GM19043 (cell line): ENCODE data around the gene TMEM218.

Experiments used
- ATAC-seq: cut with Tn5 transposase; IDR thresholded peaks from one replicate; pipeline ENCODE4 v1.9.1; 2021; ENCODE audit warnings: low read depth; ENCODE audit not compliant: unreplicated experiment

The TMEM218 gene

DNA sequence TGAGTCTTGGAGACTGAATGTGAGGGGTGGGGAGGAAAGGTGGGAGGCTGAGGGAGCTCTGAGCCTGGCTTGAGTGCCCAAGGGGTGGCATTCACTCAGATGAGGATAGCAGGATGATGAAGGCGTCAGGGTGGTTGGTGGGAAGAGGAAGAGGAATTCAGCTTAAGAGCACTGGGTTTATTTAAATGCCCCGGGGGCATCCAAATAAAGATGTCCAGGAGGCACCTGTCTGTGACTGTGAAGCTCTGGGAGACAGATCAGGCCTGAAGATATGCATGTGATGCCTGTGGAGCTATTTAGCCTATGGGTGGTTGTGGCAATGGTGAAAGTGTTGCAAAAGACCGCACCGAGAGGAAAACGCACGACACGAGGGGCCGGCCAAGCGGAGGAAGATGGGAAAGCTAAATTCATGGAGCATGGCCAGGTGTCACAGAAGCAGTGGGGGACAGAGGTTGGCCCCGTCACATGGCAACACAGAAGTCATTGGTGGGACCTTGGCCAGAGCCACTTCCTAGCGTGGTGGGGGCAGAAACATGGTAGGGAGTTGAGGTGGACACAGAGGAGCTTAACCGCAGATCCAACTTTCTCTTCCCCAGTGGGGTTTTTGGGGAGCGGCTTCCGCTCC, 32.8 kb downstream of the TMEM218 start:
- no peak for ATAC-seq

DNA sequence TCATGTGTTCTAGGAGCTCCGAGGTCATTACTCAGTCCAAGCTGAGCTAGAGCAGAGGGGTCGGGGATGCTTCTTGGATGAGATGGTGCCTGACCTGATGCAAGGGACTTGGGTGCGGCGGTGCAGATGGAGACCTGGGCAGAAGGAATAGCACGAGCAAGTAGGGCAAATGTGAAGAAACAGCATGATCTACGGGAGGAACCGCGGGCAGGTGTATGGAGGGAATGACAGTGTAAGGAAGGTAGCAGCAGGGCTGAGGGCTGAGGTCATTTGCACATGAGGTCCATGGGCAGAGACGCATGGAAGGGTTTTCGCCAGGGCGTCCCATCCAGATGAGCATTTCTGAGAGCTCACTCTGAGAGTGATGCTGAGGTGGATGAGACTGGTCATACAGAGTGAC, 33.4 kb downstream of the TMEM218 start:
- no peak for ATAC-seq

DNA sequence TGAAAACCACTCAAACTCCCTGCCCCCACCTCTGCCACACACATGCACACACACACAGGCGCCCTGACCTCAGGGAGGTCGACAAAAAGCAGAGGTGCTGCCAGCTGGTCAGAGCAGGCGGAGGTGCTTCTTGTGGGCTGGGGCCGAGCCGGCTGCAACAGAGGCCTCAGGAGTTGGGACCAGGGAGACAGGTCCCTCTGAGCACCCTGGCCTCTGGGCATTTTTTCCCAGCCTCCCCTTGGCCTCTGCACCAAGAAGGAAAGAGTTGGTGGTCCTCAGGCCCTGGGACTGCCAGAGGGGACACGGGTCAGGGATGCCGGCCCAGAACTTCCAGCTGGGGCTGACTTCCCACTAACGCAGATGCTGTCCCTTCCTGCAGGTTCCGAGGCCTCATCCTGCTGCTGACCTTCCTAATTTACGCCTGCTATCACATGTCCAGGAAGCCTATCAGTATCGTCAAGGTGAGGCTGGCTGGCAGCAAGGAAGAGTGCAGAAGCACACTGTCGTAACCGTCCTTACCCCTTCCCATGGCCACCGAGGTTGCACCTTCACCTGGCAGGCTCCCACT, 35.0 kb downstream of the TMEM218 start:
- no peak for ATAC-seq

DNA sequence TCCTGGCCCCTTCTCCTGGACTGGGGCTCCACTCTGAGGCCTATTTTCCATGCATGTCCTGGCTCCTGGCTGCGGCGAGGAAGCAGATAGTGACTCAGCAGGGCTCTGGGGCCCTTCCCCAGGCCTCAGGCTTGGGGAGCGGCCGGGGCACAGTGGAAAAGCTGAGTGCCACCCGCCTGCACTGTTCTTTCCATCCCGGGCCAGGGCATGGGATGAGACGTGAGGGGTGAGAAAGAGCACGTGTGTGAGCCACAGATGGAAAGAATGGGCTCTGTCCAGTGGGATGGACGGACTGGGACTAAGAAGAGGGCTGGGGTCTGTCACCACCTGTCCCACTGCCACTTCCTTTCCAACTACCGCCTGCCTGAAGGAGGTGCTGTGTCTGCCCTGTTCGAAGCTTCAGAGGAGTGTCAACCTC, 35.5 kb downstream of the TMEM218 start:
- no peak for ATAC-seq

DNA sequence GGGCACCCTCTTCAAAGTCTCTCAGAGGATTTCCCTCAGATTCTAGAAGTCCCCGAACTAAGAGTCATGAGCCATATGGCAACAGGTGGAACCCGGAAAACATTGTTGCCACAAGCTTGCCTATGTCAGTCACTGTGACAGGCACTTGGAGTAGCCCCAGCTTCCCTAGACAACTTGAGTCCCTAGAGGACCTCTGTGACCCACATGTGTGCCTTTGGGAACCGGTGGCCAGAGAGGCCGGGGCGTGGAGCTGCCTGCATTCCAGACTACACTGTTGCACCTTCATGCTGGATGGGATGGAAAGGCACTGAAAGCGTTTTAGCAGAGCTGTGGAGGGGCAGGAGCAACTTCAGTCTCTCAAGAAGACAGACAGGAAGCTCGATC, 36.2 kb downstream of the TMEM218 start:
- no peak for ATAC-seq

DNA sequence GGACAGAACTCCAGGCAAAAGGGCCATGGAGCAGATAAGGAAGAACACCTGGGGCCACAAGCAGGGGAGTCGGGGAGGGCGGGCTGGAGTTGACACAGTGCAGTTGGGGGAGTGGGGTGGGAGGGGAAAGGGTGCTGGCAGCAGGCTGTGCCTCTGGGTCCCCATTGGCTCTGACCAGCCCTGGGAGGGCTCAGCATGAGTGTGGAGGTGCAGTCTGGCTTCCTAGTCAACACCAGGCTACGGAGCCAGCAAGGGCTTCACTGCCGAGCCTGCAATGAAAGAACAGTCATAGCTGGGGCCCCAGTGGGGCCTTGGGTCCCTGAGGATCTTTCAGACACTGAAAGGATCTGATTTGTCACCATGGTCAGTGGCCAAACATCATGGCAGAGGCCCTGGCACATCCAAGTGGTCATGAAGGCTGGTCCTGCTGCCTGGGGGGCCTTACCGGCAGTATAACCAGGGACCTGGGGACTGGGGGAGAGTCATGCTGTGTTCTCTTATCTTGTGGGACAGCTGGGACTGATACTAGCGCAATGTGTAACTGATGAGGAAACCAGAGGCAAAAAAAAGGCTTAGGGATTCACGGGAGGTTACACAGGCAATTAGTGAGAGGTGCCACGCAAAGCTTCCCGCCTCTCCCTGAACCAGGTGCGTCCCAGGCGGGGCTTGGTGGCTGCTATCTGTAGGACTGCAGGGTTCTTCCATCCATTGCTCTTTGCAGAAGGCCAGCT, 36.8 kb downstream of the TMEM218 start:
- no peak for ATAC-seq

DNA sequence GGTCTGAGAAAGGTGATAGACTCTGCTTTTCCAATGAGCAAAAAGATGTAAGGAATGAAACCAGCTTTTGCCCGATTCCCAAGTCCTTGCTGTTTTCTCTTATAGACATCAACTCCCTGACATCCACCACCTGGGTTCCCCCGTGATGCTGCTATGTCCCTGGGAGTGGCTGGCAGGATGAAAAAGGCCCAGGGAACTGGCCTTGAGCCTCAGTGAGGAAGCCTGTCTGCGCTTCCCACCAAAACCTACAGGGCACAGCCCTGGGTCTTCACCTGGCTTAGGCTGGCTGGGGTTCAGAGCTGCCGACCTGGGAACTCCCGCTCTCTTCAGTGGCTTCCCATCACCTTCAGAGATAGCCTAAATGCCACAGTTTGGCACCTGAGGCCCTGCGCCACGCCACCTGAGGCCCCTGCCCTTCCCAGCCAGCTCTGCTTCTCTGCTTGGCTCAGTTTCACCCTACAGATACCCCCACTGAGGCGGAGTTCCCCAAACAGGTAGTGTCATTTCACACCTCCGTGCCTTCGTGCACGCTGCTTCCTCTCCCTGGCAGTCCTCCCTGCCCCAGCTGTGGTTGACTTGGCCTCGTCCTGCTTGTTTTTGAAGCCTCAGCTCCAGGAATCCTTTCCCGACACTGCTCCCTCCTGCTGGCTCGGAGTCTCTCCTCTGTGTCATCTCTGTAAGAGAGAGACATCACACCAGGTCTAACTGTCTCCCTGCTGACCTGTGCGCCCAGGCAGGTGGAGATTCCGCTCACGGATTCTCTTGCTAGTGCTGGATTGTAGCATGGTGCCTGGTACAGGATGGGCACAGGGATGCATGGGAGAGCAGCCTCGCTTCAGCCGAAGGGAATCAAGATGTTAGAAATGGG, 37.6 kb downstream of the TMEM218 start:
- no peak for ATAC-seq

DNA sequence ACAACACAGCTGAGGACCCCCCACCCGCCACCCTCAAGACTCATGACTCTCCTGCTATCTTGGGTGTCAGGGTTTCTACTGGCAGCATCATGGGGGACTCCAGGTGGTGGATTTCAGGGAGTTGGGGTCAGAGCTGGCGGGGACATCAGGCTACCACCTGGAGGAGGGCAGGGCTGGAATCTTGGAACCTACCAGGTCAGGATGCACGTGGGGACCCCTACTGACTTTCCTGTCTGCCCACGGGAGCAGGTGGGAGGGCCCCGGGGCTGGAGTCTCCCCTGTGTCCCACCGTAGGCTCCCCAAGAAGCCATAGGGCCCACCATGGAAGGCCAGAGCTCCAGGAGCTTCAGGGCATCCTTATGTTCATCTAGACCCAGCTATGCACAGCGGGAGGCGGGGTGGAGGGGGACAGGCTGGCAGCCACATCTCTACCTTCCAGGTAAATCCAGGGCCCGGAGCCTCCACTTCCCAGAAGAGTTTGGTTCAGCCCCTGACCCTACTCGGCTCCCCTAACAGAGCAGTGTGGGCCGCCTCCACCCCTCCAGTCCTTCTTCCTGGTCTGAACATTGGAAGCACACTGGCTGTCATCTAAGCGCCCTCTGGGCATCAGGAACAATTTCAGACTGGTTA, 38.4 kb downstream of the TMEM218 start:
- ATAC-seq: no peak

DNA sequence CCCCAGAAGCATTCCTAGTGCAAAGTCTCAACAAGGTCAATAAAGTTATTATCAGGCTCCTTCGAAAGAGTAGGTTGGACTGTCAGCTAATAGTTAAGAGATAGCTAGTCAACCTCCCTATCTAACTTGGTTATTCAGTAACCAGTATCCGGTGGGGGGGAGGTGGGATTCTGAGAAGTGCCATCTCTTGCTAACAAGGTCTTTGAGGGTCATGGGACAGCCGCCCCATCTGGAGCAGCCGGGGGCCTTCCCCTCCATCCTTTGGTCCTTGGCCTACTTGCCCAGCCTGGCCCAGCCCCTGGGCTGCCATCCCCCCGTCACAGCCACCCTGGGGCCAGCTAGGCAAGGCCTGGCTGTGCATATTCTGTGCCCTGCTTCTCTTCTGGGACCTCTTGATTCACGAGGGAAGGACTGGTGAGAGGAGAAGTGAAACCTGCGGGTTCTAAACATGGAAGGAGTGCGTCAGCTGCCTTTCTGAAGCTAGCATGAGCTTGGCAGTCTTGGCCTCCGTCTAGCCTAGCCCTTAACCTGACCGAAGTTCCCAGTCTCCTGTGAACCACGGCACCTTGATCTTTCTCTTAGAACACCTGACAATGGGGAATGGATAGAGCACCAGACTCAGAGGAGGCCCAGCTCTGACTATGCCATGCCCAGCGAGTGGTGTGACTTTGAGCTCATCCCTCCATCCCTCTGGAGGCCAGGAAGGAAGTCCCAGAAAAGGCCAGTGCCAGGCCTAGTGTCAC, 39.0 kb downstream of the TMEM218 start:
- ATAC-seq: peak; percentile 69

DNA sequence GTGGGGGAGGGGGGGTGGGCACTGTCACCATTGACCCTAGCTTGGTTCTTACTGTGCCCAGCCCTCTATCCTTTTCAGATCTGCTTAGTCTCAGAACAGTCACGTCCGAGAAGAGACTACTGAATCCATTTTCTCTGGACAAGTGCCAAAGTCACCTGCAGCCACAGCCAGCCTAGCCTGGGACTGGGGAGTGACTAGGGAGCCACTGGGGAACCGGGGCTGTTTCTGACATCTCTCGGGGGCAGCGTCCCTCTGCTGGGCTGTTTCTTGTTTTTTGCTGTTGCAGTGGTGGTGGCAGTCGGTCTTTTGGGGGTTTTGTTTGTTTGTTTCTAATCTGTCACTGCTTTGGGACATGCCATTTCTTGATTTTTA, 39.6 kb downstream of the TMEM218 start:
- ATAC-seq: no peak

DNA sequence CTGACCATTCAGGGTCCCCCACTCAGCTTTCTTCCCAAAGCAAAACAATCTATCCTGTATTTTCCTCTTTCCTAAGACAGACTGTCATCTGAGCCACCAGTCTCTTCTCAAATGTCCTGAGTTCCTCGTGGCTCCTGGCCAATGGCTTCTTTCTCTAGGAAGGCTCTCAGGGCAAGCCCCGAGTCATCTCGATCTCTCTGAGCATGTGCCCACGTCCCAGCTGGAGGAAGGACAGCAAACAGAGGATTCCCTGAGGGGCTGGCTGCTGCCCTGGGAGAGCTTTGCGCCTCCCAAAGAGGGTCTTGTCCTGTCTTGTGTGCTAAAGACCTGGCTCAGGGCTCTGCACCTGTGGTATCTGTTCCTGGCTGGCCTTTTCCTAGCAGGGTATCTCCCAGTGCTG, 40.0 kb downstream of the TMEM218 start:
- ATAC-seq: no peak

DNA sequence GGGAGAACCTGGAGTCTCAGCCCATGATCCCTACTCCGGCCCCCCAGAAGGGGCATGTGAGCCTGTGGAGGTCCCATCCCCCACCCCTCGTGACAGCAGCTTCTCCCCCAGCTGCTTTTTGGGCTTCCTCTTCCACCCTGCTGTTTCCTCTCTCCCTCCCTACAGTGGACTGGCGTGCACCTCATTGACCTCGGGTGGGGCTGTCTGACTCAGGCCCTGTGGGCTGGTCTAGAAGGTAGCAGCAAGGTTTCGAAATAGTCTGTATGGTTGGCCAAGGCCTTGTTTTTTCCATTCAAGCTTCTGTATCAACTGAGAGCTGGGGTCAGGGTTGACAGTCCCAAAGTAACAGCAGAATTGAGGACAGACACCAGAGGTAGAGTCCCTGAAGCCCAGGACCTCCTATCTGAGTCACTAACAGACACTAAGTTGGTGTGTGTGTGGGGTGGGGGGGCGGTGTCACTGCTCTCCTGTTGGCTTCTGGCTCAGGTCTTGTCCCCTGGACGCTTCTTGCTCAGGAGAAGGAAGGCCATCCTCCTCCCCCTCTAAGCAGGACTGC, 40.6 kb downstream of the TMEM218 start:
- peak; percentile 64 for ATAC-seq

DNA sequence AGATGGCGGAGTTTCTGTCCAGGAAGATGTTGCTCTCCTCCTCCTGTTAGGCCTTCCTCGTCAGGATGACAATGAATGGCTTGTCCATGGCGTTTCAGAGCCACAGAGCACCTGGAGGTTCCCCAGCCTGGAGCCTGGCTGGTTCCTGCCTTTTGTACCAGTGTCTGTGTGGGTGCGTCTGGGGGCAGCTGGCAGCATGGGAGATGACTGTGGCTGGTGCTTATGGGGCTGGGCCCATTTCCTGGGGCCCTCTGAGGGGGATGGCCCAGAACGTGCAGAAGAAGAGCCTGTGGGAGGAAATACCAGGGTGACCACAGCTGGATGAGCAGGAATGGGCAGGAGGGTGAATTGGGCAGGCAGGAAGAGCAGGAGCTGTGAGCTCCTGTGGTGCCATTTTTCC, 41.6 kb downstream of the TMEM218 start:
- ATAC-seq: no peak

DNA sequence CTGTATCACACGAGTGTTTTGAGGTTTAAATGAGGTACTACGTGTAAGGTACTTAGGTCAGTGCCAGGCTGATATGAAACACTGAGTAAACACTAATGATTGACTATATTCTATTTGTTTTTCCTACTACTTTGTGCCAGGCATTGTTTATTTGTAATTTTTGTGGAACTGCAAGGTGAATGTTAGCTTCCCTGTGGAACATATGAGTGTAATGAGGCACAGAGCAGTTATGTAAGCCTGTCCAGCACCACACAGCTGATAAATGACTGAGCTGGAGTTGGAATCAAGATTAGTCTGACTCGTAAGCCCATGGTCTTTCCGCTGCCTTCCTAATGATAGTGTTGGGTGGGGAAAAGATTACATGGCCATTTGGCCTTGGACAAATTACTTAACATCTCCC, 42.4 kb downstream of the TMEM218 start:
- ATAC-seq: no peak

DNA sequence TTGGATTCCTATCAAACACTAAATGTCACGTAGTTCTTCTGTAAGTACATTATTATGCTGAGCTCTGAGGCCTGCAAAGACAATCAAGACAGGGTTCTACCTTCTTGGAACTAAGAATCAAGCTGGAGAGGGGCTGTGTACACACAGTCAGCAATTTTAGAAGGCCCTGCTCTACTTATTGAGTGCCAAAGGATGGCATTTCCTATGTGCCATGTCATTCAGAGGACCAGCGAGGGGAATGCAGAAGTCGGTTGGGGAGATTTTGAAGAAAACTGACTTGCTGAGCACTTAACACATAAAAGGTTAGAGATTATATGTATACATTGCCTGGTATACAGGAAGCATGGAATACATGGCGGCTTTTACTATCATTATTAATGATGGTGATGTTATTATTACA, 43.1 kb downstream of the TMEM218 start:
- no peak for ATAC-seq

DNA sequence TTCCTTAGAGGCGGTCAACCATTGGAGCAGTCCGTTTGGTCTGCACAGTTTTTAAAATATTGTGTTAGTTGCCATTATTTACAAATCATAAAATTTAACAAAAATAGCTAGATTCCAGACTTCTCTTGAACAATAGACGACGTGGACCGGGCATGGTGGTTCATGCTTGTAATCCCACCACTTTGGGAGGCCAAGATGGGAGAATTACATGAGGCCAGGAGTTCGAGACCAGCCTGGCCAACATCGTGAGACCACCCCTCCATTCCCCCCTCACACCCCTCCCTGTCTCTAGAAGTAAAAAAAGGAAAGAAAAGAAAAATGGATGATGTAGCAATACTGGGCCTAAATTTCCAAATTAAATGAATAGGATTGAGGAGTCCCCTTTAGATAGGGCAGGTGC, 47.4 kb downstream of the TMEM218 start:
- no peak for ATAC-seq

DNA sequence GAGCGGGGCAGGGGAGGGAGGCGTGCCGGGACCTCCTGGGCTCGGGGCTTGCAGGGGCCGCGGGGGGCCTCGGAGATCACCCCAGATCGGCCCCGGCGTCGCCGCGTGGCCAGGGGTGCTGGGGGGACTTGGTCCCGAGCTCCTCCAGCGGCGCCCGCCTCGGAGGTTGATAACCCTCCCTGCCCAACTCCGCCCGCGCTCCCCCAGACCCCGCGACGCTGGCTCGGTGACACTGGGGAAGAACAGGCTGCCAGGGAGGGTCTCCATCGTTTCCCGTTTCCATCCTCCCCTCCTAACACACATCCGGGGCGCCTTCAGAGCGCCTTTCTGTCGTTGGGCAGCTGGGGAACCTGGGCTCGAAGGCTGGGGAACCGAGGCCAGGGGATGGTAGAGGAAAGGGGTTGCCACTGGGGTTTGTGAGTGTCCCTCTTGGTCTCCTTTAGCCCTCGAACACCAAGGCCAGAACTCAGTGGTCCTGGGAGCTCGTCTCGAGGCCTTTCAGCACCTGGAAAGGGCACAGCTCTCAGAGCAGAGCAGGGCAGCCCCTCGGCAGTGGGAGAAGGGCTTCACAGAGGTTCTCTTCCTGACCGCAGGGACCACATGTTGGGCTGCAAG, 47.9 kb downstream of the TMEM218 start:
- ATAC-seq: peak; percentile 19

DNA sequence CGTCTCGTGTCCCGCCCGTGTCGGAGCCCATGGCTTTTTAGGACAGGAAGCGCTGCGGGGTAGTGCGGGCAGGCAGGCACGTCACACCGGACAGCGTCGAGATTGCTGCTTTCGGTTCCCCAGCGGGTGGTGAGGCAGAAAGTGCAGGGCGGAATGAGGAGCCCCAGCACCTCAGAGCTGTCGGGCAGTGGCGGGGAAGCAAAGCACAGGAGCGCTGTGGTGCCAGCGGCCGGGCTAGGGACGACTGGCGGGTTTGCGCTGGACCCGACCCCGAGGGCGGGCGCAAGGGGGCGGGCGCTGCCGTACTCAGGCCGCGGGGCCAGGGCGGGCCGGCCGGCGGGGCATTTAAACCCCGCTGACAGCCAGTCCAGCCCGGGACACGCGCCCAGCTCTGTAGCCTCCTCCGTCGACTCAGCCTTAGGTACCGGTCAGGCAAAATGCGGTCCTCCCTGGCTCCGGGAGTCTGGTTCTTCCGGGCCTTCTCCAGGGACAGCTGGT, 48.4 kb downstream of the TMEM218 start, which contains the start of gene SLC37A2:
SLC37A2 (plus strand) TSS at position 375 of the 498 bp plus-strand sequence; CDS start at position 438, 63 bp downstream.
- peak; percentile 87 for ATAC-seq
